GM19351 (cell line): ENCODE measurements around the gene SLC6A14.

Source experiments
- ATAC-seq: cut with Tn5 transposase; IDR thresholded peaks from one replicate; pipeline ENCODE4 v1.9.1; 2021; ENCODE audit warnings: mild to moderate bottlenecking, moderate library complexity; ENCODE audit not compliant: unreplicated experiment

Gene SLC6A14

GRCh38 chrX:116436358-116436816 is at the start of gene SLC6A14:
TSS of gene SLC6A14 (plus strand) at chrX:116436606. CDS start at chrX:116436710, 104 bp downstream.
- no peak for ATAC-seq

GRCh38 chrX:116395752-116396151 is 40.7 kb upstream of the SLC6A14 start:
- ATAC-seq = no peak

GRCh38 chrX:116399681-116400080 is 36.7 kb upstream of the SLC6A14 start:
- no peak for ATAC-seq

- no peak for ATAC-seq
Measured at GRCh38 chrX:116409219-116409618, 27.2 kb upstream of the SLC6A14 start.

- ATAC-seq = no peak
Measured at GRCh38 chrX:116413273-116413672, 23.1 kb upstream of the SLC6A14 start.

GRCh38 chrX:116417214-116417613 is 19.2 kb upstream of the SLC6A14 start:
- ATAC-seq = no peak

- no peak for ATAC-seq
Measured at GRCh38 chrX:116417968-116418367, 18.4 kb upstream of the SLC6A14 start.

- no peak for ATAC-seq
Measured at GRCh38 chrX:116427978-116428377, 8.4 kb upstream of the SLC6A14 start.

- no peak for ATAC-seq
Measured at GRCh38 chrX:116435597-116435996, 809 bp upstream of the SLC6A14 start.

GRCh38 chrX:116449156-116449555 is 12.8 kb downstream of the SLC6A14 start:
- no peak for ATAC-seq

GRCh38 chrX:116462822-116463221 is 26.4 kb downstream of the SLC6A14 start, which contains the start of gene CT83:
TSS of gene CT83 (minus strand) at chrX:116462976. CDS start at chrX:116462856, 120 bp downstream.
- ATAC-seq = no peak

GRCh38 chrX:116480059-116480458 is 43.7 kb downstream of the SLC6A14 start:
- ATAC-seq = no peak

- no peak for ATAC-seq
Measured at GRCh38 chrX:116490104-116490503, 53.7 kb downstream of the SLC6A14 start.

- ATAC-seq = no peak
Measured at GRCh38 chrX:116493271-116493670, 56.9 kb downstream of the SLC6A14 start.

- ATAC-seq = no peak
Measured at GRCh38 chrX:116499780-116500179, 63.4 kb downstream of the SLC6A14 start.
